Measurements from ENCODE around the gene ZNF598.

Gene ZNF598

DNA sequence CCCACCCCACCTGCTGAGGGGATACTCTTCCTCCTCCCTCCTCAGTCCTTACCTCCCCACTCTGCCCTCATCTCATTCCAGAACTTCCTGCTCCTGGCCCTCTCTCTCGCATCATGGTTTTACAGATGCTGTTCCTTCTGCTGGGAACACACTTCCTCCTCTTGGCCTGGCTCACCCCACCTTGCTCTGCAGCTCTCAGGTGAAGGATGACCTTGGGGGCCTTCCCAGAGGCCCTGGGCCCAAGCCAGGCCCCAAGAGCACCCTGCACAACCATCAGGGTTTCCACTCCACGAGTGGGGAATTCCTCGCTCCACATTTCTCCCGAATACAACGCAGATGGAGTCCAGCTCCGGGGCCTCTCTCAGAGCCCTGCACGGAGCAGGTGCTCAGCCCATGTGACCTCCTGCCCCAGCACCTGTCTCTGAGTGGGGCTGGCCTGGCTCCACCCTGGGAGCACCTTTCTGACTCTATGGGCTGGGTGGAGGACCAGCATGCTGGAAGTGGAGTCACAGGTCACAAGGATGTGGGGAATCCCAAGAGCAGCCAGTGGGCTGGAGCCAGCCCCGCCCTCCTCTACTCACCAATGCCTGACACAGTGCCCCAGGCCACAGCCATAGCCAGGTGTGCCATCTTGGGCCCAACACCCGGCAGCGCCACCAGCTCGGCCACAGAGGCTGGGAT, 33.5 kb upstream of the ZNF598 start:
- POLR2A ChIA-PET: interaction anchor here (1.2 kb wide), 1 partner anchor 78 kb away, joined by 3 read pairs; the partner anchor contains the start of gene RPS2
- CTCF ChIA-PET: no interaction called here
- TF ChIP-seq FOXM1 (IDR thresholded peaks at IDR 0.05; ENCODE audit: borderline replicate concordance) (no peak), ELF4 (IDR thresholded peaks at IDR 0.05) (no peak)
- TF ChIP-seq, protein P1, sequence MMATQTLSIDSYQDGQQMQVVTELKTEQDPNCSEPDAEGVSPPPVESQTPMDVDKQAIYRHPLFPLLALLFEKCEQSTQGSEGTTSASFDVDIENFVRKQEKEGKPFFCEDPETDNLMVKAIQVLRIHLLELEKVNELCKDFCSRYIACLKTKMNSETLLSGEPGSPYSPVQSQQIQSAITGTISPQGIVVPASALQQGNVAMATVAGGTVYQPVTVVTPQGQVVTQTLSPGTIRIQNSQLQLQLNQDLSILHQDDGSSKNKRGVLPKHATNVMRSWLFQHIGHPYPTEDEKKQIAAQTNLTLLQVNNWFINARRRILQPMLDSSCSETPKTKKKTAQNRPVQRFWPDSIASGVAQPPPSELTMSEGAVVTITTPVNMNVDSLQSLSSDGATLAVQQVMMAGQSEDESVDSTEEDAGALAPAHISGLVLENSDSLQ (IDR thresholded peaks at IDR 0.05): no peak
- no peak for DNase-seq (ENCODE audit: extremely low spot score)

DNA sequence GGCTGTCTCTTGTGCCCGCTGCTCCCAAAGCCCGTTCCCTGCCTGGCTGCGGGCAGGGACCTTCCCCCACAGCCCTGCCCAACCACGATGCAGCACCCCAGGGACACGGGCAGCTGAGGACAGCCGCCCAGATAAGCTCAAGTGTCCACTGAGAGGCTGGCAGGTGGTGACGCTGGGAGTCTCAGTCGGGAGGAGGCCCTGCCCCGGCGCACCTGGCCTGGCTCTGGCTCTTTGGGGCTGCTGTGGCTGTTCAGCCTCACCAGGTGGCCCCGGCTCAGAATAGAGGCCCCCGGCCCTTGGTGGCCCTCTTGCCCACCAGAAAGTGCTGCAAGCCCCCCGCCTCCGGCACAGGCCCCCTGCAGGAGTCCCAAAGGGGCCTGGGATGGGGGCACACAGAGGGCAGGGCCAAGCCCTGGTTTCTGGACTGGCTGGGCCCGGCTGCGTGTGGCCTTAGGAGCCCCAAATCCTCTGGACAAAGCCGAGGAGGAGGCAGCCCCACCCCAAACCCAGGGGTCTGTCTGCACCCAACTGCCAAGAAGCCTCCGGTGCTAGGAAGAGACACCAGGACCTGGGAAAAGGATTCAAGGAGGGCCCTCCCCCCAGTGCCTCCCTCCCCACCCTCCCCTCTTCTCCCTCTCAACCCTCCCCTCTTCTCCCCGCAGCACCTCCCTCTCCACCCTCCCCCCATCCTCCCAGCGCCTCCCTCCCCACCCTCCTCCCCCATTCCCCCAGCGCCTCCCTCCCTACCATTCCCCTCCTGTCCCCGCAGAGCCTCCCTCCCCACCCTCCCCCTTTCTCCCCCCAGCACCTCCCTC, 32.8 kb upstream of the ZNF598 start:
- CTCF ChIA-PET: no interaction called here
- POLR2A ChIA-PET: interaction anchor here (1.0 to 1.4 kb wide), 2 partner anchors 14 to 15 kb away, joined by 4 to 5 read pairs; partner anchors contain the start of gene NHERF2
- no peak for TF ChIP-seq HDGF (IDR thresholded peaks at IDR 0.05; ENCODE audit: borderline replicate concordance)
- no peak for TF ChIP-seq LEF1 (IDR thresholded peaks at IDR 0.05; ENCODE audit: borderline replicate concordance)
- no peak for DNase-seq (ENCODE audit: extremely low spot score)

DNA sequence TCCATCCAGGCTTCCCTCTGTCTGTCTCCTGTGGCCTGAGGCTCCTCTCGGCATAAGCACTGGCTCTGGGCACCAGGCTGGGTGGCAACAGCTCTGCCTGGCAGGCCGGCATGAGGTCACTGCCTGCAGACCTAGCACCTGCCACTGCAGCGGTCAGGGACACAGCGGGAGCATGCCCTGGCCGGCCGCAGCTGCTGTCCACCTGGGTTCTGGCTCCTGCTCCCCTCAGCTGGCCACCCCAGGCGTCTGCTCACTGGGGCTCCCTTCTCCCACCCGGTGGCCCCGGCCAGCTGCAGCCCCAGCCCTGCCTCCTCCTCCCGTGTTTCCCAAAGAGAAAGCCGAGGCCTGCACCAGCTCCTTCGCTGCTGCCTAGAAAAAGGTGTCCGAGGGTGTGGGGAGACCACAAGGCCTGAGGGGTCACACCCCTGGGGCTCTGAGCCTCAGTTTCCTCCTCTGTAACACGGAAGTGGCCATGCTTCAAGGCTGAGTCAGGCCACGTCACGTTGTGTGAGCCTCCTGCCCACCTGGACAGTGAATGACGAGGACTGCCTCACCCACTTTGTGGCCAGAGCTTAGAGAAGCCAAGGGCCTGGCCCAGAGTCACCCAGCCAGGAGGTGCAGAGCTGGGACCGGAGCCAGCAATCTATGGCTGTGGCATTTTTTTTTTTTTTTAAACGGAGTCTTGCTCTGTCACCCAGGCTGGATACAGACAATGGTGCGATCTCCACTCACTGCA, 31.3 kb upstream of the ZNF598 start:
- TF ChIP-seq FOXM1 (IDR thresholded peaks at IDR 0.05; ENCODE audit: borderline replicate concordance) (no peak), LEF1 (IDR thresholded peaks at IDR 0.05; ENCODE audit: borderline replicate concordance) (no peak)
- ChIA-PET POLR2A (interaction anchor here (0.8 to 1.7 kb wide), 3 partner anchors 13 to 76 kb away, joined by 3 to 6 read pairs (median 5); partner anchors contain the start of genes NHERF2 and RPS2), CTCF (no interaction called here)
- no peak for DNase-seq (ENCODE audit: extremely low spot score)

- no peak for DNase-seq (ENCODE audit: extremely low spot score)
- ChIA-PET POLR2A (interaction anchor here (0.8 to 1.7 kb wide), 4 partner anchors 8 to 76 kb away, joined by 3 to 7 read pairs (median 6); partner anchors contain the start of genes NTHL1, RPS2 and TSC2), CTCF (no interaction called here)
- TF ChIP-seq TARDBP (IDR thresholded peaks at IDR 0.05) (no peak), ZNF384 (IDR thresholded peaks at IDR 0.05) (no peak), FOXK2 (IDR thresholded peaks at IDR 0.05) (no peak), SP1 (IDR thresholded peaks at IDR 0.05) (no peak), ELF4 (IDR thresholded peaks at IDR 0.05) (no peak), L3MBTL2 (conservative IDR thresholded peaks at IDR 0.05) (no peak), NFRKB (IDR thresholded peaks at IDR 0.05) (no peak), BHLHE40 (IDR thresholded peaks at IDR 0.05; ENCODE audit: borderline replicate concordance) (no peak), ARNT (IDR thresholded peaks at IDR 0.05) (no peak), FOXA1 (IDR thresholded peaks at IDR 0.05) (no peak), FOXM1 (IDR thresholded peaks at IDR 0.05; ENCODE audit: borderline replicate concordance) (no peak), LEF1 (IDR thresholded peaks at IDR 0.05; ENCODE audit: borderline replicate concordance) (no peak), HDGF (IDR thresholded peaks at IDR 0.05; ENCODE audit: borderline replicate concordance) (no peak), SUZ12 (IDR thresholded peaks at IDR 0.05) (no peak), CTBP1 (IDR thresholded peaks at IDR 0.05; ENCODE audit: borderline replicate concordance) (no peak)
- TF ChIP-seq, protein P1 (IDR thresholded peaks at IDR 0.05): no peak
These were observed 30.6 kb upstream of the ZNF598 start for GRCh38 chr16:2040041-2040786.

GRCh38 chr16:2039274-2040031, 29.8 kb upstream of the ZNF598 start:
- TF ChIP-seq TARDBP (IDR thresholded peaks at IDR 0.05): no peak
- TF ChIP-seq CTBP1 (IDR thresholded peaks at IDR 0.05; ENCODE audit: borderline replicate concordance): no peak
- TF ChIP-seq, protein P1 (IDR thresholded peaks at IDR 0.05): no peak
- TF ChIP-seq L3MBTL2 (conservative IDR thresholded peaks at IDR 0.05): no peak
- TF ChIP-seq ZNF384 (IDR thresholded peaks at IDR 0.05): no peak
- TF ChIP-seq ARNT (IDR thresholded peaks at IDR 0.05): no peak
- TF ChIP-seq LEF1 (IDR thresholded peaks at IDR 0.05; ENCODE audit: borderline replicate concordance): no peak
- no peak for TF ChIP-seq SP1 (IDR thresholded peaks at IDR 0.05)
- TF ChIP-seq NFRKB (IDR thresholded peaks at IDR 0.05): no peak
- no peak for TF ChIP-seq FOXK2 (IDR thresholded peaks at IDR 0.05)
- TF ChIP-seq FOXM1 (IDR thresholded peaks at IDR 0.05; ENCODE audit: borderline replicate concordance): no peak
- TF ChIP-seq ELF4 (IDR thresholded peaks at IDR 0.05): no peak
- ChIA-PET CTCF (no interaction called here), POLR2A (interaction anchor here (1.2 to 1.7 kb wide), 3 partner anchors 8 to 75 kb away, joined by 6 to 7 read pairs (median 6); partner anchors contain the start of genes NTHL1, RPS2 and TSC2)
- DNase-seq (ENCODE audit: extremely low spot score): no peak
